ENCODE measurements around the gene MCUB. TPM values are rescaled to one million over a fixed set of nuclear protein-coding genes. Genes with fewer than 3 reads are reported as not detected.
"Not testable (repeated sequence)": the region's sequence is repeated elsewhere in the genome, so short reads cannot be mapped to it uniquely, and the experiment has no call there.

Gene MCUB, protein sequence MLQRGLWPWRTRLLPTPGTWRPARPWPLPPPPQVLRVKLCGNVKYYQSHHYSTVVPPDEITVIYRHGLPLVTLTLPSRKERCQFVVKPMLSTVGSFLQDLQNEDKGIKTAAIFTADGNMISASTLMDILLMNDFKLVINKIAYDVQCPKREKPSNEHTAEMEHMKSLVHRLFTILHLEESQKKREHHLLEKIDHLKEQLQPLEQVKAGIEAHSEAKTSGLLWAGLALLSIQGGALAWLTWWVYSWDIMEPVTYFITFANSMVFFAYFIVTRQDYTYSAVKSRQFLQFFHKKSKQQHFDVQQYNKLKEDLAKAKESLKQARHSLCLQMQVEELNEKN
- 103 and 115 TPM in 2 replicates for total RNA-seq (2014; rRNA removed; shearing (Covaris generic))

DNA sequence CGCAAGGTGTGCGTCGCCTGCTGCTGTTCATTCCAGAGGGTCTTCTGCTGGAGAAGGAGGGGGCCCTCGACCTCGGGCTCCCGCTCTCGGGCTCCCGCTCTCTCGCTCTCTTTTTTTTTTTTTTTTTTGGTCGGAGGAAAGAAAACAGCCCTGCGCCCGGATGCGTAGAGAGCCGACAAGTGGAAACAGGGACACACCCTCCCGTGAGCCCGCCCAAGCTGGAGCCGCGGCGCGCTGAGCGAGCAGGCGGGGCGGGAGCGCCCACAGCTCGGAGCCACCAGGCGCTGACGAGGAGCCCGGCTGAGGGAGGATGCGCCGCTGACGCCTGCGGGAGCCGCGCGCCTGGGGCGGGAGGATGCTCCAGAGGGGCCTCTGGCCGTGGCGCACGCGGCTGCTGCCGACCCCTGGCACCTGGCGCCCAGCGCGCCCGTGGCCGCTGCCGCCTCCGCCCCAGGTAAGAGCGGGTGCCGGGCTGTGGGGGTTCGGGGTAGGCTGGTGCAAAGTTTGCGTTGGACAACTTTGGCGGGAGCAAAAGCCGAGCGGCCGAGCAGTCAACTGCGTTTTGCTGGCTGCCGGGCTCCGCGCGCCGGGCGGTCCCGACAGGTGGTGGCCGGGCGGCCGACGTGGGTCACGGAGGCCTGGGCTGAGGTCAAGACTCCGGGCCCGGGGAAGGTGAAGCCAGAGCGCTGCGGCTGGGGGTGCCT, at the start of gene MCUB:
MCUB (plus strand) TSS at position 264 of the 704 bp plus-strand sequence; CDS start at position 356, 92 bp downstream.
- peak; percentile 88 for DNase-seq (ENCODE audit: low read depth)

DNA sequence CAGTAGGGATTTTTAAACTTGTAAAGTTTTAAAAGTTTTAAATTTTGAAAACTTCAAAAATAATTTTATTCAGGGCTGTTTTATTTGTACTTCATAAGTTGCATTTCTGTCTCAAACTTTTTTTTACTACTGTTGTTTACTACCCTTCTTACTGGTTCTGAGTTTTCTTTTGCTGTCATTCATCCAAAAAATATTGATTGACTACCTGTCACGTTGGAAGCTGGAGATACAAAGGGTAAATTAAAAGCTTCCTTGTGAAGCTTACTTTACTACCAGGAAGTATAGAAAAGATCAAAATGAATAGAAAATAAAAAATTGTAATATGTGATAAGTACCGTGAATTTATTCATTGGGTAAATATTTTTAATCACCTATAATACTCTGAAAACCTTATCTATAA, 49.4 kb upstream of the MCUB start:
- DNase-seq (ENCODE audit: low read depth), result no peak

DNA sequence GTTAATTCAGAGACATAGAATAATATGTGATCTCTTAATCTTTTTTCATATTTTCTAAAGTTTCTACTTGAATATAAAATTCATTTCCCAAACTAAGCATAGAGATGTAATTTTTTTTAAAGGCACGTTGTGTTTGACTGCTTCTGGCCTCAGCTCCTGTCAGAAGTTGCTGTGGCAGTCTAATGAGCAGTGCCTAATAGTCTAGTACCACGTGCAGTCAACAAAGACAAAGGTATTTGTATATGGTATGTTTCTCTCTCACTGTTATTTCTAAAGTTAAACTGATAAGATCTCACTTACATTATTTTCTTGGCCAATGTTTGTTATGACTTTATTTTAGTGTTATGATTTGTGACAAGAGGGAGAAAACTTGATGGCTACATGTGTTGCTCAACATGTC, 48.6 kb upstream of the MCUB start:
- no peak for DNase-seq (ENCODE audit: low read depth)

DNA sequence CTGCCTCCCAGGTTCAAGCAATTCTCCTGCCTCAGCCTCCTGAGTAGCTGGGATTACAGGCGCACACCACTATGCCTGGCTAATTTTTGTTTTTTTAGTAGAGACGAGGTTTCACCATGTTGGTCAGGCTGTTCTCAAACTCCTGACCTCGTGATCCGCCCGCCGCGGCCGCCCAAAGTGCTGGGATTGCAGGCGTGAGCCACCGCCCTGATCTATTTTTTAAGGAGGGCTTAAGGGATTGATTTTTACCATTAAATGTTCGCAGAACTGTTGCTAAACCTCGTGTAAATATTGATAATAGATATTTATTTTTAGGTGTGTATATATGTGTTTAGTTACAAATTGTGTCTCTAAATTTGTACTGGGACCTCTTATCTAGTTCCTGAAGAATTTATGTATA, 46.7 kb upstream of the MCUB start:
- not testable (repeated sequence) for DNase-seq (ENCODE audit: low read depth)

DNA sequence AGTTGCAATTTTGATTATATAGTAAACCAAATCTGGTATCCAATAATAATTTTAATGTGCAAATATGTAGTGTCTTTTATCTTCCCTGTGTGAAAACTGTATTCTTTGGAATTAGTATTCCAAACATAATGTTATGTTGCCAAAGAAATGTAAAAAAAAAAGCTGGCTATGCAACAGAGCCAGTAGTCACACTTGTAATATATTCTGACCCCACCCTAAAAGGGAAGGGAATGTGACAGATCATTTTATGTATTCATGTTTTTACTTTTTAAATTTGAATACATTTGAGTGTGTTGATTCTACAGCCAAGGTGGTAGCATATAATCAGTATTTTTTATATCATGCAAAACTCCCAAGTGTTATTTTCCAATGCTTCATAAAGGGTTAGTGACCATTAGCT, 27.9 kb upstream of the MCUB start:
- no peak for DNase-seq (ENCODE audit: low read depth)

DNA sequence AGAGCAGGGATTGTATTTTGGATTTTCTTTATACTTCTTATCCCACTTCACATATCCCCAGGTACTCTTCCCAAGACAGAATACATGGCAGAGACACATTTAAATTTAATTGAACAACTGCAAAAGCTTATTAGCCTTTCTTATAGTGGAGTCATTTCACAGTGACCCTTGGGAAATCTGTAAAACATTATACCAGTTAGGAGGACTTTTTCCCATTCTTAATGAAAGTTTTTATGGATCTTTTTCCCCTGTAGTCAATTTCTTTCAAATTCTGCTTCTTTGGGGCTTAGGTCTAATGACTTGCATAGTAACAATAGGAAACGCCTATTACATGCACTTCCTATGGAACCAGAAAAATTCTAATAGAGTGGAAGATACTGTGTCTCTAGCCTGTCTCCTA, 14.6 kb upstream of the MCUB start:
- DNase-seq (ENCODE audit: low read depth), result no peak

DNA sequence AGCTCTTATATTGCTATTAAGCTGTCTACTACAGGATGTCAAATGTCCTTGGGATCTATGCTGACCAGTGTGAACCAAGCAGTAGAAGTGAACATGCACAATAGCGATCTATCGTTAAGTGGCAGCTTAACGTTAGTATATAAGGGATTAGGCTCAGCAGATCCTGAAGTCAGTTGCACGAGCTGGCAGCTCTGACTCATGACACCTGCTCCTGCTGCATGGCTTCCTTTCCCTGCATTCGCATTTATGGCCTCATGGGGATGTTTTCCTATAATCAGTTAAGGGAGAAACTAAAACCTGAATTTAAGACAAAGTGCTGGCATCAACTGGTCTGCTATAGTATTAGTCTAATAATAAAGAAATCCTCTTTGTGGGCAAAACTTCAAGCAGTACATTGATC, 12.7 kb upstream of the MCUB start:
- no peak for DNase-seq (ENCODE audit: low read depth)

DNA sequence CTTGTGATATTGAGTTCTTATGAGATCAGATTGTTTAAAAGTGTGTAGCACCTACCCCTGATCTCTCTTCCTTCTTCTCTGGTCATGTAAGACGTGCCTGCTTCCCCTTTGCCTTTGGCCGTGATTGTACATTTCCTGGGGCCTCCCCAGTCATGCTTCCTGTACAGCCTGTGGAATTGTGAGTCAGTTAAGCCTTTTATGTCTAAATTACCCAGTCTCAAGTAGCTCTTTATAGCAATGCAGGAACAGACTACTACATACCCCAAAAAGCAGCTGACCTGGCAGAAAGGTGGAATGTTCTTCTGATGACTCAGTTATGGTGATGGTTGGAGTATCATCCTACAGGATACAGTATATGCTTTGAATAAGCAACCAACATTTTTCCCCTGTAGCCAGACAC, 11.4 kb upstream of the MCUB start:
- DNase-seq (ENCODE audit: low read depth), result peak; percentile 85

DNA sequence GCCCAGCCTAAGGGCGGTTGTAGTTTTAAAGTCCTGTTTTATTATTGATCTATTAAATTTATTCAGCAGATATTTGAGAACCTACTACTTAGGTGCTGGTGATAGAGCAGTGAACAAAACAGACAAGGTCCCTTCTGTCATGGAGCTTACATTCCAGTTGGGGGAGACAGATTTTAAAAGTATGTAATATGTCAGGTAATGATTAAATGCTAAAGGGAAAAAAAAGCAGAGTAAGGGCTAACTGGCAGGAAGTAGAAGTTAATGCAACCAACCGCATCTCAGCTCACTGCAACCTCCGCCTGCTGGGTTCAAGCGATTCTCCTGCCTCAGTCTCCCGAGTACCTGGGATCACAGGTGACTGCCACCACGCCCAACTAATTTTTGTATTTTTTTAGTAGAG, 7.8 kb upstream of the MCUB start:
- no peak for DNase-seq (ENCODE audit: low read depth)

DNA sequence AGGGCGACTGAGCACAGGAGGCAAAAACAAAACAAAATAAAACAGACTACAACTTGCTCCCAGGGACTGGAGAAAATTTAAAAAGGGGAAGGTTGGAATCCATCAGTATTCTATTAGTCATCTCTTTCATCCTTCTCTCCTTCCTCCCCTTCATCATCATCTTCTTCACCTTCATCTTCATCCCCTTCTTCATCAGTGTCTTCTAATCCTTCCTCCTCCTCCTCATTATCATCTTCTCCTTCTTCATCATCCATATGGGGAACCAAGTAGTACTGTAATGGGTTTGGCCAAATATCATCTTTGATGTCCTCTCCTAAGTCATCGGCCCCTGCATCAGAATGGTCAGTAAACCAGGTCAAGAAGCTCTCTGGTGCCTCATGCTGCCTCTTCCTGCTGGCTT, 6.9 kb upstream of the MCUB start:
- no peak for DNase-seq (ENCODE audit: low read depth)

DNA sequence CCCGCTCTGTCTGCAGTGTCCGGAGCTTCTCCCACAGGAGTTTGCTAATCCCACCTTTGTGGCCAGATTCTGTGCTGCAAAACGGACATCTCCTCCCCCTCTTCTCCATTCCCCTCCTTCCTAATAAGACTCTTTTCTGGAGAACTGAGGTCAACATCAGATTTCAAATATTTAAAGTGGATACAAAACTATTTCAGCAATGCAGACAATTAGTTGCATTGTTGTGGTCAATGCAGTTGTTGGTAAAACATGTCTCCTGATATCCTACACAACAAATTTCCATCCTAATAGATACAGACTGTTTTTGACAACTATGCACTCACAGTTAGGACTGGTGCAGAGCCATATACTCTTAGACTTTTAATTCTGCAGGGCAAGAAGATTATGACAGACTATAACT, 5.1 kb upstream of the MCUB start:
- DNase-seq (ENCODE audit: low read depth), result no peak

DNA sequence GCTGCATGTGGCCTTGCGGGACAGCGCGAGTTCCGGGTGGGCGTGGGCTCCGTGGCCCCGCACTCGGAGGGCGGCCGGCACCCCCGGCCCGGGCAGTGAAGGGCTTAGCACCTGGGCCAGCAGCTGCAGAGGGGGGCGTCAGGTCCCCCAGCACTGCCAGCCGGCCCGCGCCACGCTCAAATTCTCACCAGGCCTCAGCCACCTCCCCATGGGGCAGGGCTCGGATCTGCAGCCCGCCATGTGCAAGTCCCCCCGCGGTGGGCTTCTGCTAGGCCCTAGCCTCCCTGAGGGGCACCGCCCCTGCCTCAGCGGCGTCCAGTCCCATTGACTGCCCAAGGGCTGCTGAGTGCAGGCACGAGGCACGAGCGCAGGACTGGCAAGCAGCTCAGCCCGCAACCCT, 2.6 kb upstream of the MCUB start:
- no peak for DNase-seq (ENCODE audit: low read depth)

DNA sequence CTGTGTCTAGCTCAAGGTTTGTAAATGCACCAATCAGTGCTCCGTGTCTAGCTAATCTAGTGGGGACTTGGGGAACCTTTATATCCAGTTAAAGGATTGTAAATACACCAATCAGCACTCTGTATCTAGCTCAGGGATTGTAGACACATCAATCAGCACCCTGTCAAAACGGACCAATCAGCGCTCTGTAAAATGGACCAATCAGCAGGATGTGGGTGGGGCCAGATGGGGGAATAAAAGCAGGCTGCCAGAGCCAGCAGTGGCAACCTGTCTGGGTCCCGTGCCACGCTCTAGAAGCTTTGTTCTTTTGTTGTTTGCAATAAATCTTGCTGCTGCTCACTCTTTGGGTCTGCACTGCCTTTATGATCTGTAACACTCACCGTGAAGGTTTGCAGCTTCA, 2.0 kb upstream of the MCUB start:
- not testable (repeated sequence) for DNase-seq (ENCODE audit: low read depth)

DNA sequence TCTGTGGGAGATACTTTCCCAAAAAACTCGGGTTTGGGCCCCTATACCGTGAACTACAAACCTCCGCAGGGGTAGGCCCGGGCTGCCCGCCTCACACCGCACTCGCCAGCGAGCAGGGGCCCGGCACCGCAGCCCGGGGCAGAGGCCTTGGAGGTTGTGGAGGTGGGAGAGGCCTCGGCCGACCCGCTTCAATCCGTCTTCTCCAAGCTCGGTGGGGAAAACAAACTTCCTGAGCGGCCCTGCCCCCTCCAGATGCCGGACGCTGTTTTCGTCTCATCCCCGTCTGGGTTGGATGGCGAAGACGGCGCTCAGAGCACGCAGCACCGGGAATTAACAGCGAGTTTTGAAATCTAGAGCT, 442 bp upstream of the MCUB start:
- no peak for DNase-seq (ENCODE audit: low read depth)

DNA sequence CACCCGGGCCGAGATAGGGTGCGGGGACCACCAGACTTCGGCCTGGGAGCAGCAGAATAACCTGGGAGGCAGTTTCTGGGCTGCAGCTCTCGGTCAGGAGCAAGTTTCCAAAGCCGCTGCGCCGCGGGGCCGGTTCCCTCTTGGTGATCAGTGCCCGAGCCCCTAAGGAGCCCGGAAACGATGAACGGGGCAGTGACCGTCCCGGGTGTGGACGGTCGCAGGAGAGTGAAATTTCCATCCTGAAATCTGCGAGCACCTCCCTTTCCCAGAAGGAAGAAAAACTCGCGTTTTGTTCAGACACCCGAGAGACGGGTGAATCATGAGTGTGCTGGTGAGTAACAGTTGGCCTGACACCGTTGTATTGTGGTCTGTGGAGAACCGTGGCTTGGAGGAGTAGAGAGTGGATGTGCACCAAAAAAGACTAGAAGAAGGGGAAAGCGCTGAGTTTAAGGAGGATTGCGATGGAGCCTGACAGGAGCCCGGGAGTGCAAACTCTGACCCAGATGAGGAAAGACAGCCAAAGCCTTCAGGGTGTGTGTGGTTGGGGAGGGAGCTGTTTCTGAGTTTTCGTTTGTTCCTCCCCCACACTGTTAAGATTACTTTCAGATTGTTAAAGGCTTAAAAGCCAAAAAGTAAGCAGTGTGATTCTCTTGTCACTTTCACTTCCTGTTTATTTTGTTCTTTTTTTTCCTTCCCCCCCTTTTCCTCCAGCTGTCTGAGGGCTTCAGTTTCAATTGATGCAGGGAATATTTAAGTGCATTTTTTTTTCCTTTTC, 828 bp downstream of the MCUB start:
- peak; percentile 79 for DNase-seq (ENCODE audit: low read depth)

DNA sequence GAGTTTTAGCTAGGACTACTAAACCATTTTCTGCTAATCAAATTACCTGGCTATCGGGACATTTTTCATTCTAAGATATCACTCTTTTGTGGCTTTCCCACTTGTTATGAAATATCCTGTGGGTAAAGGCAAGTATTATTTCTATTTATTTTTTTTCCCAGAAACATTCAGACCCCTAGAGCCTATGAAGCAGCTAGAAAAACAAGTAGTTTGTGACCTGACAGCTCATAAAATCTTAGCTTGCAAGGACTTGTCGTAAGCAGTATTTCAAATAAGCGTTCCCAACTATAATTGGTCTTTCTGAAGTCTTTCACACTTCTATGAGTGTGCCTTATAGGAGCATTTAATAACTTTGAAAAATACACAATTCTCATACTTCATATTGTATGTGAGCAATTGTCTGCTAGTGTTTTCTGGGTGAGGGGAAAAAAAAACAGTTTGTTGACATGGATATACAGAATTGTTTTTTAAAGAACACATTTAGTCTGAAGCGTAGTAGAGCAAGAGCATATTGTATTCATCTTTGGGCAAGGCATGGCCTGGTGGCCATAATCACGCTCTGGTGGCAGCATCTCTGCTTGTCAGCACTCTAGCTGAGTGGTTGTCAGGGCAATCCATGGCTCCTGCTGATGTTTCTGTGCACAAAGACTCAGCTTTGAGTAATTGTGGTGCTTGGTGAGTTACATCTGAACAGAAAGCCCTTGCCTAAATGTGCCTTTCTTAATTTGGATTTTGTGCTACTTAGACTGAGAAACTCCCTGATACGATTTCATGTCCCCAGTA, 2.6 kb downstream of the MCUB start:
- no peak for DNase-seq (ENCODE audit: low read depth)

DNA sequence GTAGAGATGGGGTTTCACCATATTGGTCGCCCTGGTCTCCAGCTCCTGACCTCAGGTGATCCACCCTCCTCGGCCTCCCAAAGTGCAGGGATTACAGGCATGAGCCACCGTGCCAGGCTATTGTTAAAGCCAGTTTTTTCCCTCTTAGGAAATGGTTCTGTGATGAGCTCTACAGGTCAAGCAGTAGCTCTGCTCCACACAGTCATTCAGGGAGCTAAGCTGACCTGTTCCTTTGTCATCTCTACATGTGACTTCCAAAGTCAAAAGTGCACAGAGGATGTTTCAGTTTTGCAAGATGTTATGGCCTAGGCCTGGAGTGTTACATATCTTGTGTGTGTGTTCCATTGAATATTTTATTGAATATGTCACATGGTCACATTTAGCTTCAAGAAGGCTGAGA, 11.4 kb downstream of the MCUB start:
- no peak for DNase-seq (ENCODE audit: low read depth)

DNA sequence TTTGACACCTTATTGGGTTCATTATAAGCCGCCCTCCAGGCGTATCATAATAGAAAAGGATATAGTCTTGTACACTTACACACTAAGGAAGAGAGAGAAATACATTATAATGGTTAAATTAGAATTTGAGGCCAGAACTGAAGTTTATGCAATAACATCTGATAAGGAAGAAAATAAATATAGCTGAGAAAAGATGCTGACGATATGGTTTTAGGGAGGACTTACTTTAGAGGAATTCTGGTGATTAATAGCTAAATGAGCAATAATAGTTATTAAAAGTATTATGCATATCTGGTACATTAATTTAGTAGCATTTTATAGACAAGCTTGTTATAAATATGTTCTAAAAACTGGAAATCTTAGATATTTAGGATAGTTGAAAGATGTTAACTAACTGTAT, 12.1 kb downstream of the MCUB start:
- DNase-seq (ENCODE audit: low read depth), result no peak

DNA sequence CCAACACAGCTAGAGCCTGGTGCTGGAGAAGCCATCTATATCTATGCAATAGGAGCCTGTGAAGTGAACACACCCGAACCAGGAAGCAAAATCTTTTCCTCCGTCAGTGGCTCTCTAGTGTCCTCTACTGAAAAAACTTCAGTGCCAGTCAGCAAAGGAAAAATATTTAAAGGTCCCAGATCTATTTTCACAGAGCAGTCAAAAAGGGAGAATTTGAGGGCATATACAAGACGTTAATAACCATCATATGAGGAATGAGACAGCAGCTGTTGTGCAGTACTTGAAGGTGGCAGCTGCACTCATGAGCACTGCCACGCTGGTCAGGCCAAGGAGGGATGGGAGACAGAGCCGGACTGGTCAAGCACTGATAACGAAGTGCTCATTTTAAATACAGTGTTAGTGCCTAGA, 14.4 kb downstream of the MCUB start:
- DNase-seq (ENCODE audit: low read depth), result no peak

DNA sequence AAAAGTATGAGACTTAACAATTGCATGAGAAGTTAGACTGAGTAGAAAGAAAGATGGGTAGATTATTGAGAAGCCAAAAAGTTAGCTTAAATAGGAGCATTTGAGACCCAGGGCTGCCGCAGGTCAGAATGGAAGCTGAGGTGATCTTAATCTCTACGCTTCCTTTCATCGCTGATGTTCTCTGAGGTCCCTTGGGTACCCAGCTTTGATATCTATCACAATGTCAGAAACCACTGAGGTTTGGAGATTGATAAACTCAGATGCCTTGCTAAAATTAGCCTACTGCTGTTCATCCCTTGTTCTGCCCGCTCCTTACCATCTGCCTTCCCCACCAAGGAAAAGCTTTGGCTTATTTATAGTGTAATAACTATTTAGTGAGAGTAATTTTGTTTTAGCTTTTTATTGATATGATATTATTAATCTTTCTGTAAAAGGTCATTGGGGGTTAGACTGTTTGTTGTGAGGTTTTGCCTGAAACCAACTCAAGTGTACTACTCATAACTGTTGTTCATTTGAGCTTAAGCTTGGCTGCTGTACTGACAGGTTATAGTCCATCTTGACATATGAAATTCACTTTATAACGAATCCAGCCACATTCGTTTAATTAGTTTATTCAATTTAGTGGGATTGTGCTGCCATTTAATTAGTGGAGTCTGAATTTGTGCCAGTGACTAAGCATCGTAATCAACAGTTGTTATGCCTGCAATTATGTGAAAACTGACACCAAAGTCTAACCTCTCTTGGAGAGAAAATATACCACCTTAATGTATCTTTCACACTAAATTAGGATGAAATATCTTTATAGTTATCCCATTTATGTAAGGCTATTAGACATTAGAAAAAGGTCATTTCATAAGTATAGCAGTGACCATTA, 15.1 kb downstream of the MCUB start:
- no peak for DNase-seq (ENCODE audit: low read depth)

DNA sequence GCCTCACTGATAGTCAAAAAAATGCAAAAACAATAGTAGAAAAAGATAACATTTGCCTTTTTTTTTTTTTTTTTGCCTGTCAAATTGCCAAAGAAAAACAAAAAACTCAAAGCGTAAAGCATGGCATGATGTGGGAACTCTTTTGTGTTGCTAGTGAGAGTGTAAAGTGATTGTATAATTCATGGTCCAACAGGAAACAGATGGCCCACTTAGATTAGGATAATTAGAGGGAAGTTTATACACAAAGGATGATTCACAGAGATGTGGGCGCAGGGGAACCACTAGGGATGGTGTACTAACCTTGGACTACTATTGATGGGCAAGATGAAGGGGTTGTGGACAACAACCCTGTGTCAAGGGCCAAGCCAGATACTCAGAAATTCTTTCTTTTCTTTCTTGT, 16.4 kb downstream of the MCUB start:
- peak; percentile 64 for DNase-seq (ENCODE audit: low read depth)
